MCF 10A (cell line): ENCODE measurements around the gene PADI3. TPM values are rescaled to one million over a fixed set of nuclear protein-coding genes. Genes with fewer than 3 reads are reported as not detected.
A peak's percentile ranks its signal among the peaks of the same experiment; 100 is the strongest.

Experiments used
- BruUV-seq: library from RNA; stranded (reverse); fragments of 400-500 nt; replicated peaks from 2 replicates; lab custom pipeline; 2021; lab: Mats Ljungman, UMichigan
- CTCF ChIA-PET: fragments of 300-600 bp; sonication (Branson Sonifier 250); formaldehyde crosslinking; extraction: SDS; loops from one replicate; lab custom pipeline; 2021; ENCODE audit warnings: antibody characterized with exemption, inconsistent platforms; lab: Yijun Ruan, JAX
- POLR2A ChIA-PET: fragments of 300-600, 350-650 bp; sonication (Branson Sonifier 250); formaldehyde crosslinking; extraction: SDS; loops from one replicate; lab custom pipeline; 2020; ENCODE audit warnings: antibody characterized with exemption, inconsistent platforms; lab: Yijun Ruan, JAX
- DNase-seq: peaks from one replicate; pipeline ENCODE4 v3.0.0-alpha.2; 2018; ENCODE audit not compliant: unreplicated experiment
- H3K27ac Mint-ChIP-seq: one replicate; pipeline ENCODE4 v1.8.0; 2022; ENCODE audit warnings: mild to moderate bottlenecking, low read depth, mixed read lengths; ENCODE audit not compliant: unreplicated experiment
- H3K27me3 Mint-ChIP-seq: one replicate; pipeline ENCODE4 v1.8.0; 2022; ENCODE audit warnings: mixed read lengths; ENCODE audit not compliant: insufficient read depth, unreplicated experiment
- H3K36me3 Mint-ChIP-seq: one replicate; pipeline ENCODE4 v1.8.0; 2022; ENCODE audit warnings: mild to moderate bottlenecking, moderate library complexity, mixed read lengths; ENCODE audit not compliant: insufficient read depth, unreplicated experiment
- H3K4me1 Mint-ChIP-seq: one replicate; pipeline ENCODE4 v1.8.0; 2022; ENCODE audit warnings: mixed read lengths; ENCODE audit not compliant: insufficient read depth, unreplicated experiment
- H3K4me3 Mint-ChIP-seq: one replicate; pipeline ENCODE4 v1.8.0; 2022; ENCODE audit warnings: mild to moderate bottlenecking, moderate library complexity, mixed read lengths; ENCODE audit not compliant: unreplicated experiment
- H3K9me3 Mint-ChIP-seq: one replicate; pipeline ENCODE4 v1.8.0; 2022; ENCODE audit warnings: mixed read lengths; ENCODE audit not compliant: unreplicated experiment
- intact Hi-C: fragments of 100-400 bp; cut with micrococcal nuclease; formaldehyde crosslinking; loops from 2 replicates; pipeline ENCODE4 v1.14.1; 2022
- total RNA-seq: library from RNA; stranded (reverse); gene quantifications from 2 replicates; pipeline ENCODE4 v1.2.3, GENCODE V29; 2022
- TF ChIP-seq, protein P1 (sequence below): fragments of 200-600 bp; IDR thresholded peaks from one replicate; pipeline ENCODE4 v1.8.0; 2022; ENCODE audit warnings: antibody characterized with exemption, mild to moderate bottlenecking; ENCODE audit not compliant: unreplicated experiment

Gene PADI3
- total RNA-seq, 1 experiment from 2014 or later, result 0.12 TPM

DNA sequence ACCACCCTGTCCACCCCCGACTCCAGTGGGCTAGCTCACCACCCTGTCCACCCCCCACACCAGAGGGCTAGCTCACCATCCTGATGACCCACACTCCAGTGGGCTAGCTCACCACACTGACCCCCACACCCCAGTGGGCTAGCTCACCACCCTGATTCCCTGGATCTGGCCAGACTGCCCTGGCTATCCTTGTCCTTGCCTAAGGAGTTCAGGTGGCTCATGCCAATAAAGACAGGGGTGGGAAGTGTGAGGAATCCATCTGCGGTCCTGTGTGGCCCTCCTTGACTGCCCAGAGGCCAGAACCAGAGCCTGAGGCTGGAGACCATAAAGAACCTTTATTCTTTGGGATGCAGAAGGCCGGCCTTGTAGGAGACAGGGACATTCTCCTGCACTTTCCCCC, 40.4 kb upstream of the PADI3 start:
- no TSS peak for BruUV-seq
- CTCF ChIA-PET, result interaction anchor here (0.6 to 1.5 kb wide), 3 partner anchors 7 to 936 kb away, joined by 3 to 6 read pairs (median 3); no protein-coding TSS in a partner anchor
- no peak overlapping the region for H3K4me3 Mint-ChIP-seq
- intact Hi-C loops, result no loop called here
- H3K27ac Mint-ChIP-seq, result no peak overlapping the region
- TF ChIP-seq, protein P1, sequence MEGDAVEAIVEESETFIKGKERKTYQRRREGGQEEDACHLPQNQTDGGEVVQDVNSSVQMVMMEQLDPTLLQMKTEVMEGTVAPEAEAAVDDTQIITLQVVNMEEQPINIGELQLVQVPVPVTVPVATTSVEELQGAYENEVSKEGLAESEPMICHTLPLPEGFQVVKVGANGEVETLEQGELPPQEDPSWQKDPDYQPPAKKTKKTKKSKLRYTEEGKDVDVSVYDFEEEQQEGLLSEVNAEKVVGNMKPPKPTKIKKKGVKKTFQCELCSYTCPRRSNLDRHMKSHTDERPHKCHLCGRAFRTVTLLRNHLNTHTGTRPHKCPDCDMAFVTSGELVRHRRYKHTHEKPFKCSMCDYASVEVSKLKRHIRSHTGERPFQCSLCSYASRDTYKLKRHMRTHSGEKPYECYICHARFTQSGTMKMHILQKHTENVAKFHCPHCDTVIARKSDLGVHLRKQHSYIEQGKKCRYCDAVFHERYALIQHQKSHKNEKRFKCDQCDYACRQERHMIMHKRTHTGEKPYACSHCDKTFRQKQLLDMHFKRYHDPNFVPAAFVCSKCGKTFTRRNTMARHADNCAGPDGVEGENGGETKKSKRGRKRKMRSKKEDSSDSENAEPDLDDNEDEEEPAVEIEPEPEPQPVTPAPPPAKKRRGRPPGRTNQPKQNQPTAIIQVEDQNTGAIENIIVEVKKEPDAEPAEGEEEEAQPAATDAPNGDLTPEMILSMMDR, result no peak
- no peaks in the 10 kb centered on the region for H3K27me3 Mint-ChIP-seq
- no peak for DNase-seq
- no peaks in the 10 kb centered on the region for H3K9me3 Mint-ChIP-seq
- H3K4me1 Mint-ChIP-seq, result peaks cover 31% of the 10 kb centered on the region
- POLR2A ChIA-PET, result interaction anchor here (0.7 to 1.2 kb wide), 3 partner anchors 17 to 80 kb away, joined by 3 to 4 read pairs (median 3); no protein-coding TSS in a partner anchor
- no peaks in the 10 kb centered on the region for H3K36me3 Mint-ChIP-seq

DNA sequence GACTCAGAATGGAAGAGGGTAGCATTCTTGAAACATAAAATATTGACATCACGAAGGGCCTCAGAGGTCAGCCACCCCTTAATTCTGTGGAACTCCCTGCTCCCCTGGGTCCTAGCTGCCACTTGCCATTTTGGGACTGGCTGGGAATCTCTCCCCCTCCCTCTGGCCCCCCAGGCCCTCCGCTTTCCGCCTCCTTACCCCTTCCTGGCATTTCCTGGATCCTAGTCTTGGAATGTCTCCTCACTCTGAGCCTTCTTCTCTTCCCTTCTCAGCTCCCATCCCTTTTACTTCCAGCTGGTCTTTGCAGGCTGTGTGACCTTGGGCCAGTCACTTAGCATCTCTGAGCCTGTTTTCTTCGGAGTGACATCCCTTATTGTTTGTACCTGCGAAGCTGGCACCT, 39.5 kb upstream of the PADI3 start:
- no peak for DNase-seq
- Mint-ChIP-seq H3K36me3 (no peaks in the 10 kb centered on the region), H3K27ac (peak overlapping the region; percentile 59), H3K4me1 (peaks cover 37% of the 10 kb centered on the region), H3K9me3 (no peaks in the 10 kb centered on the region), H3K27me3 (no peaks in the 10 kb centered on the region), H3K4me3 (no peak overlapping the region)
- ChIA-PET POLR2A (no interaction called here), CTCF (interaction anchor here (0.6 kb wide), 1 partner anchor 9 kb away, joined by 4 read pairs; no protein-coding TSS in a partner anchor)
- TF ChIP-seq, protein P1, result no peak
- intact Hi-C loops, result no loop called here
- no TSS peak for BruUV-seq

DNA sequence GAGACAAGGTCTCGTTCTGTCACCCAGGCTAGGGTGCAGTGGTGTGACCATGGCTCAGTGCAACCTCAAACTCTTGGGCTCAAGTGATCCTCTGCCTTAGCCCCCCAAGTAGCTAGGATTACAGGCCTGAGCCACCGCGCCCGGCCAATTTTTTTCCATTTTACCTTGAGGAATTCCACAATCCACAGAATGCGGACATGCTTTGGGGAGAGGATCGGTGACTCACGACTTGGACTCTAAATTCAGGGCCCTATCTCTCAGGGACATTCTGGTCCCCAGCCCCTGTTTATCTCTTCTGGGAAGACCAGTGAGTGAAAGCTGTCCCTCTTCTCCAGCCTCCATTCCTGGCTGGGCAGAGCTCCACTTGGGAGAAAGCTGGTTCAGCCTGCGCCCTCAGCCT, 38.7 kb upstream of the PADI3 start:
- TF ChIP-seq, protein P1, result no peak
- Mint-ChIP-seq H3K36me3 (no peaks in the 10 kb centered on the region), H3K27me3 (no peaks in the 10 kb centered on the region), H3K27ac (peak overlapping the region; percentile 59), H3K4me1 (peaks cover 41% of the 10 kb centered on the region), H3K9me3 (no peaks in the 10 kb centered on the region), H3K4me3 (no peak overlapping the region)
- BruUV-seq, result no TSS peak
- ChIA-PET POLR2A (no interaction called here), CTCF (interaction anchor here (0.5 kb wide), 1 partner anchor 11 kb away, joined by 4 read pairs; no protein-coding TSS in a partner anchor)
- no peak for DNase-seq
- intact Hi-C loops, result no loop called here

DNA sequence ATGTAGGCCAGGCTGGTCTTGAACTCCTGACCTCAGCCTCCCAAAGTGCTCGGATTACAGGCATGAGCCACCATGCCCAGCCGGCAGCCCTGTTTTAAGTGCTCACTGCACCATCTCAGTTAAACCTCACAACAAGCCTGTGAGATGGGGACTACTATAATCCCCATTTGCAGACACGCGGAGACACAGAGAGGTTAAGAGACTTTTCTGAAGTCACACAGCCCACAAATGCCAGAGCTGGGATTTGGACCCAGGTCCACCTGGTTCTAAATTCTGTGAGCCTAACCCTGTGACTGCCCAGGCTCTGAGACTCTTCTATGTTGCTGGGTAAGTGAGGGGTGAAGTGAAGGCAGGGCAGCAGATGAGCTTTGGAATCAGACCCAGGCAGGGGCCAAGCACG, 37.5 kb upstream of the PADI3 start:
- intact Hi-C loops, result no loop called here
- POLR2A ChIA-PET, result interaction anchor here (0.7 to 1.0 kb wide), 2 partner anchors 22 to 50 kb away, joined by 3 to 4 read pairs; no protein-coding TSS in a partner anchor
- no peak overlapping the region for H3K4me3 Mint-ChIP-seq
- no peaks in the 10 kb centered on the region for H3K27me3 Mint-ChIP-seq
- no peaks in the 10 kb centered on the region for H3K36me3 Mint-ChIP-seq
- CTCF ChIA-PET, result interaction anchor here (0.6 to 1.8 kb wide), 6 partner anchors 11 to 224 kb away, joined by 3 to 8 read pairs (median 4); no protein-coding TSS in a partner anchor
- H3K4me1 Mint-ChIP-seq, result peaks cover 53% of the 10 kb centered on the region
- DNase-seq, result no peak
- H3K27ac Mint-ChIP-seq, result no peak overlapping the region
- no TSS peak for BruUV-seq
- TF ChIP-seq, protein P1, result no peak
- H3K9me3 Mint-ChIP-seq, result no peaks in the 10 kb centered on the region
